CD4-positive, CD25-positive, alpha-beta regulatory T cell (primary cell): ENCODE measurements around the gene USP25. TPM values are rescaled to one million over a fixed set of nuclear protein-coding genes. Genes with fewer than 3 reads are reported as not detected.

Experiments
- ATAC-seq, 2 donors: fragments of 150-1000 bp; cut with Tn5 transposase; one replicate each; pipeline ENCODE4 v1.10.0; 2021; ENCODE audit warnings: low read depth in 2 of 2, moderate number of reproducible peaks in 2 of 2, moderate library complexity in 1 of 2
- DNase-seq, 3 donors: peaks; one replicate each; pipeline versions ENCODE4 v3.0.0 to v3.0.0-alpha.2; 2012 to 2022; ENCODE audit warnings: mixed read lengths in 1 of 3
- H3K27ac ChIP-seq: one replicate; pipeline ENCODE4 v1.7.0; 2013; ENCODE audit warnings: mild to moderate bottlenecking, low read length; ENCODE audit not compliant: insufficient read depth, poor library complexity, severe bottlenecking
- H3K27me3 ChIP-seq: one replicate; pipeline ENCODE4 v1.7.0; 2013; ENCODE audit warnings: low read length; ENCODE audit not compliant: control insufficient read depth, insufficient read depth
- H3K36me3 ChIP-seq: one replicate; pipeline ENCODE4 v1.7.0; 2013; ENCODE audit warnings: mild to moderate bottlenecking, low read length, moderate library complexity; ENCODE audit not compliant: control insufficient read depth, insufficient read depth
- H3K4me1 ChIP-seq: 2 replicates; pipeline ENCODE4 v1.7.0; 2013; ENCODE audit warnings: mild to moderate bottlenecking, low read length; ENCODE audit not compliant: insufficient read depth, control insufficient read depth, poor library complexity, severe bottlenecking
- H3K4me3 ChIP-seq: one replicate; pipeline ENCODE4 v1.7.0; 2013; ENCODE audit warnings: low read depth, mild to moderate bottlenecking, low read length, moderate library complexity
- H3K9me3 ChIP-seq, 2 experiments: 1 replicate in 1 of 2; 2 replicates in 1 of 2; pipeline ENCODE4 v1.7.0; 2013; ENCODE audit warnings: low read length in 2 of 2, mild to moderate bottlenecking in 1 of 2, moderate library complexity in 1 of 2; ENCODE audit not compliant: control insufficient read depth in 2 of 2
- H3K27ac Mint-ChIP-seq, 3 donors: one replicate each; pipeline ENCODE4 v1.8.0; 2020 to 2022; ENCODE audit warnings: mild to moderate bottlenecking in 3 of 3, mixed read lengths in 3 of 3, moderate library complexity in 2 of 3
- H3K27me3 Mint-ChIP-seq: one replicate; pipeline ENCODE4 v1.8.0; 2022; ENCODE audit warnings: mild to moderate bottlenecking, mixed read lengths
- H3K36me3 Mint-ChIP-seq: one replicate; pipeline ENCODE4 v1.8.0; 2020; ENCODE audit warnings: mixed read lengths
- H3K4me1 Mint-ChIP-seq, 4 donors: one replicate each; pipeline ENCODE4 v1.8.0; 2020 to 2022; ENCODE audit warnings: mixed read lengths in 4 of 4, mild to moderate bottlenecking in 1 of 4
- H3K4me3 Mint-ChIP-seq, 4 donors: one replicate each; pipeline ENCODE4 v1.8.0; 2020 to 2022; ENCODE audit warnings: mild to moderate bottlenecking in 4 of 4, mixed read lengths in 4 of 4, moderate library complexity in 3 of 4
- H3K9me3 Mint-ChIP-seq, 7 donors: one replicate each; pipeline ENCODE4 v1.8.0; 2020 to 2022; ENCODE audit warnings: mixed read lengths in 7 of 7, mild to moderate bottlenecking in 3 of 7, moderate library complexity in 2 of 7
- polyA plus RNA-seq, 4 donors: library from polyadenylated mRNA; unstranded; fragments of 300-500 nt; fragmentation: Illumina TruSeq; gene quantifications; one replicate each; pipeline ENCODE4 v1.2.3, GENCODE V29; 2021
- total RNA-seq: library from RNA; stranded (reverse); gene quantifications from one replicate; pipeline ENCODE4 v1.2.3, GENCODE V29; 2022

Gene USP25
- total and polyA plus RNA-seq, 5 donors from 2014 or later, result 6.6 to 64.6 (median 11.2) TPM

DNA sequence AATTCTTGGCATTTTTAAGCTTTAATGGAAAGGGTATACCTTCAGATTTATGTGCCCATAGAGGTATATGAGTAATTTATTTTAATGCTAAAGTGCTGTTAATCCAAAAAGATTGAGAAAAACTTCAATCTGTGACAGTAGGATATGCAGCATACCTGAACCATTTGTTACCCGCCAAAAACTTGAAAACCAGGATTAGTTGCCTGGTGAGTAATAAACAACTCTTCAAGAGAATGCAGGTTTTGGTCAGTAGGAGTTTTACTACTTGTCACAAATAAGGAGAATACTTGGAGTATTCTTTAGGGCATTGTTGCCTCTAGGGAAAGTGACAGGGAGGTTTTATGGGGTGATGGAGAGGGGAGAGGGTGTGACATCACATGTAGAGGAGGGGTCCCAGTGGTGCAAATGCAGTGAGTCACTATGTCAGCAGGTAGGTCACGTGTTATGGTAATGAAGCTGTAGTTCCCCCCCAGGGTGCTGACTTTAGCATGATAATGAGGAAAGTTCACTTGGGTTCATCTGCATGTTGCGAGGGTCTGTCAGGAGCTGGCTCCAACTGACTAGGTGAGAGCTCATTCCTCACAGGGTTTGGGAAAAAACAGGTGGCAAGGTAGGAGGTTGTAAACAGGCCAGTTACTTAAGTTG is 23.1 kb downstream of the USP25 start:
- Mint-ChIP-seq H3K27ac (peak overlapping the region in 2 of 3 donors; percentile 62 to 78), H3K4me3 (peak overlapping the region in 1 of 4 donors; percentile 13), H3K27me3 (no peaks in the 10 kb centered on the region), H3K4me1 (peaks cover 34 to 89% (median 74%) of the 10 kb centered on the region in 4 donors), H3K36me3 (peaks cover 8% of the 10 kb centered on the region), H3K9me3 (peaks cover 0 to 6% (median 2%) of the 10 kb centered on the region in 7 donors)
- ATAC-seq (no peak), DNase-seq (no peak)
- Histone ChIP-seq H3K4me1 (peaks cover 21% of the 10 kb centered on the region), H3K4me3 (no peak overlapping the region), H3K9me3 (no peaks in the 10 kb centered on the region), H3K27ac (no peak overlapping the region), H3K27me3 (no peaks in the 10 kb centered on the region), H3K36me3 (peaks cover 4% of the 10 kb centered on the region)

DNA sequence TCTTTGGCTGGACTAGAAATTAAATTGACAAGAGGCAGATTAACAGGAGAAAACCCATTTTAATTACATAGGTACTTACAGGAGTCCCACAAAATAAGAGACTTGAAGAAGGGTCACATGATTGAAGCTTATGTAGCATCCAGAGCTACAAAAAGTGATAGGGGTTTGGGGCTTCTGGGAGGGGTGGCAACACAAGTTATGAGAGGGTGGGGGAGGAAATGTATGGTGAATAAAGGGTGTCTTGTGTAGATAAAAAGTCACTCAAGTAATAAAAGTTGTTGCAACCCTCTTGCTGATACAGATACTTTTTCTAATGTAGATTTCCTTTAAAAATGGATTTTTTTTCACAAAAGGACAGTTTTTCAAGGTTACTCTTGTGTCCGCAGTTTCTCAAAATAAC is 24.0 kb downstream of the USP25 start:
- peaks cover 0 to 8% (median 2%) of the 10 kb centered on the region in 7 donors for H3K9me3 Mint-ChIP-seq
- H3K4me3 Mint-ChIP-seq, result peak overlapping the region in 3 of 4 donors; percentile 5 to 35 (median 26)
- H3K4me1 ChIP-seq, result peaks cover 17% of the 10 kb centered on the region
- H3K9me3 ChIP-seq, result no peaks in the 10 kb centered on the region
- ATAC-seq, result no peak
- H3K27me3 ChIP-seq, result no peaks in the 10 kb centered on the region
- peaks cover 7% of the 10 kb centered on the region for H3K36me3 Mint-ChIP-seq
- no peak overlapping the region for H3K27ac ChIP-seq
- no peak overlapping the region for H3K27ac Mint-ChIP-seq
- no peaks in the 10 kb centered on the region for H3K27me3 Mint-ChIP-seq
- DNase-seq, result no peak
- peaks cover 4% of the 10 kb centered on the region for H3K36me3 ChIP-seq
- H3K4me3 ChIP-seq, result no peak overlapping the region
- peaks cover 30 to 90% (median 71%) of the 10 kb centered on the region in 4 donors for H3K4me1 Mint-ChIP-seq

DNA sequence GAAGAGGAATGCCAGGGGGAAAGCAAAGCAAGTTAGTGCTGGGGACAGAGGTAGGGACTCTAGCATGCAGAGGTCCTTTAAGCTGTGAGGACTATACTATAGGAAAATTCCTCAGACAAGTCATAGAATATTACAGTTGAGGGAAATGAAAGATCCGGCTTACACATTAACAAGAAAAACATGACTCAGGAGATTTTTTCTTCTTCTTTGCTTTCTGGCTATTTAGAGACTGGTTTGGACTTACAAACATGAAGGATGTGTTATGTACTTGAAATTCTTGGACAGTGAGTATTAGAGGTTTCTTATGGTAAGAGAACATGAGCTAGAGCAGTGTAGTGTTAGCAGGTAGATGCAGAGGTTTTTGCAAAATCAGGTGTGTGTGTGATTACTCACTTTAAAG is 24.9 kb downstream of the USP25 start:
- no peak overlapping the region for H3K27ac ChIP-seq
- no peaks in the 10 kb centered on the region for H3K9me3 ChIP-seq
- H3K9me3 Mint-ChIP-seq, result peaks cover 0 to 8% (median 2%) of the 10 kb centered on the region in 7 donors
- H3K4me1 ChIP-seq, result peaks cover 14% of the 10 kb centered on the region
- H3K27me3 ChIP-seq, result no peaks in the 10 kb centered on the region
- H3K27me3 Mint-ChIP-seq, result no peaks in the 10 kb centered on the region
- no peak for DNase-seq
- H3K36me3 ChIP-seq, result peaks cover 4% of the 10 kb centered on the region
- no peak for ATAC-seq
- H3K36me3 Mint-ChIP-seq, result peaks cover 7% of the 10 kb centered on the region
- peaks cover 21 to 87% (median 69%) of the 10 kb centered on the region in 4 donors for H3K4me1 Mint-ChIP-seq
- no peak overlapping the region for H3K4me3 ChIP-seq
- peak overlapping the region in 1 of 3 donors; percentile 16 for H3K27ac Mint-ChIP-seq
- peak overlapping the region in 1 of 4 donors; percentile 3 for H3K4me3 Mint-ChIP-seq

DNA sequence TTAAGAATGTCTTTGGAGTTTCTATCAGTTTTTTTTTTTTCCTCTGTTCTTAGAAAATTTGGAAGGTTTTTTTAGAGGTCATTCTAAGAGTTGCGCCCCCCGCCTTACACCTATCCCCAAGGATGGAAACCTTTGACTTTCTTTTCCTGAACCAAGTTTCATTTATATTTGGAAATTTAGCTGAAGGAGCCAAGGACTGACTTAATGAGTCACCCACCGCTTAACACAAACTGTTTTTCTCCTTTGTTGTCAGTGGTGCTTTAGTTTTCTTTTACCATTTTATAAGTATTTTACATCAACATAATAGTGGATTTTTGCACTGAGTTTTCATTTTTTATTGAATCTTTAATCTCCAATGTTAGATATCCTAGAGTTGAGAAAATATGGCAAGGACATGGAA is 25.3 kb downstream of the USP25 start:
- Histone ChIP-seq H3K4me3 (no peak overlapping the region), H3K9me3 (no peaks in the 10 kb centered on the region), H3K4me1 (peaks cover 13% of the 10 kb centered on the region), H3K36me3 (peaks cover 4% of the 10 kb centered on the region), H3K27me3 (no peaks in the 10 kb centered on the region), H3K27ac (no peak overlapping the region)
- Mint-ChIP-seq H3K27ac (peak overlapping the region in 1 of 3 donors; percentile 88), H3K27me3 (no peaks in the 10 kb centered on the region), H3K9me3 (peaks cover 0 to 8% (median 2%) of the 10 kb centered on the region in 7 donors), H3K4me3 (peak overlapping the region in 2 of 4 donors; percentile 1 to 40), H3K36me3 (peaks cover 7% of the 10 kb centered on the region), H3K4me1 (peaks cover 25 to 86% (median 69%) of the 10 kb centered on the region in 4 donors)
- DNase-seq, result no peak
- ATAC-seq, result no peak

DNA sequence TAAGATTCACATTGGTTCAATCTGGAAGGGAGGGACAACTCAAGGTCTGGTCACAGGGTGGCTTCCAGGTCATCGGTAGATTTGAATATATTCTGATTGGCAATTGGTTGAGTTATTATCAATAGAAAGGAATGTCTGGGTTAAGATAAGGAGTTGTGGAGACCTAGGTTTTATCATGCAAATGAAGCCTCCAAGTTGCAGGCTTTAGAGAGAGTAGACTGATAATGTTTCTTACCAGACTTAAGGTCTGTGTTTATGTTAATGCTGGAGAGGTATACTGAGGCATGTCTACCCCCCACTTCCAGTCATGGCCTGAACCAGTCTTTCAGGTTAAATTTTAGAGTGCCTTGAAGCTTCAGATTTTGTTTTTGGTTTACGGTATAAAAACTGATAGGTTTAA is 29.7 kb downstream of the USP25 start:
- Mint-ChIP-seq H3K4me1 (peaks cover 35 to 85% (median 70%) of the 10 kb centered on the region in 4 donors), H3K27ac (peak overlapping the region in 1 of 3 donors; percentile 22), H3K27me3 (no peaks in the 10 kb centered on the region), H3K9me3 (peaks cover 0 to 16% (median 2%) of the 10 kb centered on the region in 7 donors), H3K4me3 (peak overlapping the region in 1 of 4 donors; percentile 17), H3K36me3 (peaks cover 21% of the 10 kb centered on the region)
- Histone ChIP-seq H3K36me3 (peaks cover 13% of the 10 kb centered on the region), H3K27me3 (no peaks in the 10 kb centered on the region), H3K4me1 (peaks cover 5% of the 10 kb centered on the region), H3K9me3 (no peaks in the 10 kb centered on the region), H3K27ac (no peak overlapping the region), H3K4me3 (no peak overlapping the region)
- DNase-seq (no peak), ATAC-seq (no peak)

DNA sequence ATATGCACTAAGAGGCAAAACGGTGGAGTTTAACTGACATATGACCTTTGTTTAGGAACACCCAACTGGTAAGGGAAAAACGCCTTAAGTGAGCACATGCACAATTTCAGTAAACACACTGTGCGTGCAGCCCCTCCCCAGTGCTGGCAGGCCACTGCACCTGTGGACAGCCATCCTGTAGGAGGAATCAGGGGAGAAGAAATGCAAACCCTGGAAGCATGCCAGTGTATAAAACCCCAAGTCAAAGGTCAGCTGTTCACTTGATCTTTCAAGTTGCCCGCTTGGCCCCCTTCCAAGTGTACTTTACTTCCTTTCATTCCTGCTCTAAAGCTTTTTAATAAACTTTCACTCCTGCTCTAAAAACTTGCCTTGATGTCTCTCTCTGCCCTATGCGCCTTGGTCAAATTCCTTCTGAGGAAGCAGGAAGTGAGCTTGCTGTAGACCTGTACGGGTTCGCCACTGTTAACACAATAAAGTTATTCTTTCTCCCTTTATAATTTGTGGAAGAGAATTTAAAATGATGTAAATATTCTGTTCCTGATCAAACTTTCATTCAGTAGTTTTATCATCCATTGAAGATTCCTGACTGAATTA is 31.8 kb downstream of the USP25 start:
- Histone ChIP-seq H3K27me3 (no peaks in the 10 kb centered on the region), H3K4me3 (no peak overlapping the region), H3K4me1 (peaks cover 5% of the 10 kb centered on the region), H3K36me3 (peaks cover 25% of the 10 kb centered on the region), H3K9me3 (no peaks in the 10 kb centered on the region), H3K27ac (no peak overlapping the region)
- Mint-ChIP-seq H3K27ac (peak overlapping the region in 2 of 3 donors; percentile 5 to 27), H3K27me3 (no peaks in the 10 kb centered on the region), H3K4me3 (no peak overlapping the region), H3K4me1 (peaks cover 44 to 73% (median 56%) of the 10 kb centered on the region in 4 donors), H3K9me3 (peaks cover 0 to 16% (median 1%) of the 10 kb centered on the region in 7 donors), H3K36me3 (peaks cover 30% of the 10 kb centered on the region)
- ATAC-seq (no peak), DNase-seq (no peak)

DNA sequence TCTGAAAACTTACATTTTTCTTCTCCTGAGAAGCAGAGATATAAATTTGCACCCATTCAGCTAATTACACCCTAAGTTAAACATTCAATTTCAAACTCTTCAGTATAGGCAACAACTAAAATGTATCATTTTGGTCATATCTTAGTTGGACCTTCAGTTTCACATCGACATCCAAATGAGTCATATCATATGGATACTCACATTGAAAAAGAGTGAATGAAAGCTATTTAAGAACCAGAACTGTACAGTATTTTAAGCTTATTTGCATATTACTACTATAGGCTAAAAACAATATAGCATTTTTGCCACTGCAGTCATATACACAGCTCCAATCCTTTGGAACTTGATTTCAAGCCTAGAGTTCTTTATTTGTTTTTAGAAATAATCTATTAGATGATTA is 33.6 kb downstream of the USP25 start:
- Histone ChIP-seq H3K4me3 (no peak overlapping the region), H3K9me3 (no peaks in the 10 kb centered on the region), H3K27me3 (no peaks in the 10 kb centered on the region), H3K27ac (no peak overlapping the region), H3K4me1 (peaks cover 10% of the 10 kb centered on the region), H3K36me3 (peaks cover 30% of the 10 kb centered on the region)
- Mint-ChIP-seq H3K27me3 (no peaks in the 10 kb centered on the region), H3K27ac (peak overlapping the region in 1 of 3 donors; percentile 21), H3K9me3 (peaks cover 0 to 8% (median 0%) of the 10 kb centered on the region in 7 donors), H3K4me3 (no peak overlapping the region), H3K4me1 (peaks cover 51 to 69% (median 57%) of the 10 kb centered on the region in 4 donors), H3K36me3 (peaks cover 35% of the 10 kb centered on the region)
- ATAC-seq (no peak), DNase-seq (no peak)
